Measurements from ENCODE around the gene JAKMIP1.
"Not testable (repeated sequence)": the region's sequence is repeated elsewhere in the genome, so short reads cannot be mapped to it uniquely, and the experiment has no call there.

The JAKMIP1 gene

GRCh38 chr4:6143603-6144181 is 56.7 kb downstream of the JAKMIP1 start:
- DNase-seq (ENCODE audit: low spot score) = no peak

- DNase-seq (ENCODE audit: low spot score) = no peak
These were observed 57.3 kb downstream of the JAKMIP1 start for GRCh38 chr4:6142935-6143602.

DNA sequence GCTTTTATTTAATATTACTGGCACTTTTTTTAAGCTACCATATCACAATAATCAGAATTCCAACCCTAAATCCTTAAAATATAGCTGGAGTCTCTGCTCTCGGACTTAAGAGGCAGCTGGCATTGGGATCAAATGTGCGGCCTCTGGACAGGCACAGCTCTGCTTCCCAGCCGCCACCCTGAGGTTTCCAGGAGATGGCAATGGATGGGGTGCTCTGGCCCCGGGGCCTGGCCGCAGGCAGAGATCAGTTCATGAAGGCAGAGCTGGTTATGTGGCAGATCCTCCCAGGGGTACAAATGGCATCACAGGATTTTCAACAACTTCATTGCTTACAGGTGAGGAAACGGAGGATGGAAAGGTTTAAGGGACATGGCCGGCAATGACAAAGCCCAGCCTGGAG is 57.8 kb downstream of the JAKMIP1 start:
- DNase-seq (ENCODE audit: low spot score) = no peak

DNA sequence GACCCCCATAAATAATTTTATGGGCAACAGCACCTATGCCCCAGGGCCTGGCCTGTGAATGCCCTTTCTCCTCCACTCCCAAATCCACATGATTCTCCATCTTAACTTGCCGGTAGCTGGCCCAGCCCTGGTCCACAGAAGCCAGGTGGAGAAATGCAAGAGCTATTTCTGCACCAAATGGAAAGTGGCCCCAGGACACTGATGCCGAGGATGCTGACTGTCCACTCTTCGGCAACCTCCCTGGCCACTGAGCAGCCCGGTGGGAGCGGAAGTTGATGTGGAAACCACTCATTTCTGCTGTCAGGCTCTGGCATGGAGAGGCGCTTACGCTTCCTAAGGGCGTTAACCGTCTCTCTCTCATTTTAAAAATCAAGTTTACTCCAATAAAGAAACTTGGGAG is 58.8 kb downstream of the JAKMIP1 start:
- no peak for DNase-seq (ENCODE audit: low spot score)

- DNase-seq (ENCODE audit: low spot score) = not testable (repeated sequence)
These were observed 59.3 kb downstream of the JAKMIP1 start for GRCh38 chr4:6141021-6141420.

DNA sequence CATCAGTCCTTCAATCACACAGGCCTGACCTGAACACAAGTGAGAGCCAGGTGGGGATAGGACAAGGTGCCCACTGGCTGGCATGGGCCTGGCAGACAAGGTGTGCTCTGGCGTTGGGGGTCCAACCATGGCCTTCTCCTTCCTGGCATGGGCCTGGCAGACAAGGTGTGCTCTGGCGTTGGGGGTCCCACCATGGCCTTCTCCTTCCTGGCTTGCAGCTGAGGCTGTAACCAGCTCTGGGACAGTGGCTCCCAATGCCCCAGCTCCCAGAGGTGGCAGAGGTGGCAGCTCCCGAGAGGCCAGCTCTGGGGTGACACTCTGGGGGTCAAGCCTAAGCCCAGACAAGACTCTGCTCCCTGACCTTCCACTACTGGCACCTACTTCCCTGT is 62.6 kb downstream of the JAKMIP1 start:
- no peak for DNase-seq (ENCODE audit: low spot score)

GRCh38 chr4:6137027-6137746 is 63.2 kb downstream of the JAKMIP1 start:
- no peak for DNase-seq (ENCODE audit: low spot score)

GRCh38 chr4:6134612-6135220 is 65.6 kb downstream of the JAKMIP1 start:
- DNase-seq (ENCODE audit: low spot score) = peak; percentile 36

GRCh38 chr4:6132716-6133115 is 67.6 kb downstream of the JAKMIP1 start:
- DNase-seq (ENCODE audit: low spot score) = no peak

DNA sequence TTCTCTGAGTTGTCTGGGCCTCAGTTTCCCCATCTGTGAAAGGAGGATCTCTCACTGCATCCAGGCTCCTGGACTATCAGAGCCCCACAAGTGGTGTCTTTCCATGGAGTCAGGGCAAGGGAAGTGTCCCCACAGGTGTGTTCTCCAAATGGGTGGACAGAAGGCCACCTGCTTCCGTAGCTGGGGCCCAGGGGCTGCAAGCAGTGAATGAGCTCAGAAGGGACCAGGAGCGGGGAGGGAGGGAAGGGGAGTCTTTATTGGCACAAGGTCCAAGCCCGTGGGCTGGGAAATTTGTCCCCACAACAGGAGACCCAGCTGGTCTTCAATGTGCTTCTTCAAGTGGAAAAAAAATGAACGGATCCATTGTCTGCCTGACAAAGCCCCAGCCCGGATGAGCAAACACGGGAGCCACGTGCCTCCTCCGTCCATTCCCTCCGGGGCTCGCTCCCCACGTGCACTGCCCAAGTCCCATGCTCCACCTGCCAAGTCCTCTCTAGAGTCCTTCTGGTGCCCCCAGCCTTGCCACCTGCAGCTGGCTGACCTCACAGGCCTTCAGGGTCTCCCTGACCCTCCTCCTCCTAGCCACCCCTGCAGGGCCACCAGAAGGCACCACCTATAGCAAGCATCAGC is 72.0 kb downstream of the JAKMIP1 start:
- no peak for DNase-seq (ENCODE audit: low spot score)

DNA sequence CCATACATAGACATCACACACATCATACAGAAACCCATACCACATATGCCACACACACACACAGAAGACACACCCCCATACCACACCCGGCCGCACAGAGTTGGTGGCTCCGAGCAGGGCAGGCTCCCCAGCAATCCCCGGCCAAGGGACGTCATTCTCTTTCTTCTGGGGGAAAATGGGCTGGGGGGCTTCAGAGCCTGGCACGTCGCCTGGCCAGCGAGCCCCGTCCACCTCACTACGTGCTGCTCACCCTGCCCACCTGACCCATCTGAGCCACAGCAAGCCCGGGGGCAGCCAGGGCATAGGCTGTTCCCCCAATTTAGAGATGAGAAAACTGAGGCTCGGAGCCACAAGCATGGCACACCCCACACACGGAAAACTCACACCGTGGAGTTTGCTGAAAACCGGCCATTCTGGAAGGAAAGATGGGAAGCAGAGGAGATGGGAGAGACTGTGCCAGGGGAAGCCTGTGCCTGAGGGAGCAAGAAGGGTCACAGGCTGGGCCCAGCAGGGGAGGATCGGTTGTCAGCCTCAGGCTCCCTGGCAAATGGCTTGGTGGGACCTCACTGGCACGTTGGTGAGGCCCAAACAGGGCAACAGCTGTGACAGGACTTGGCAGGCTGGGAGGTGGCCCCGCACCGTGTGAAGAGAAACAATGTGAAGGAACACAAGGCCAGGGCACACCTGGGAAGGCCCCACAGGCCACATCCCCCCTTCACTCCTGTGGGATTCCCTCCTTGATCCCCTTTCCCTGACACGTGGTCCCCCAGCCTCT is 73.2 kb downstream of the JAKMIP1 start:
- no peak for DNase-seq (ENCODE audit: low spot score)

- no peak for DNase-seq (ENCODE audit: low spot score)
These were observed 75.2 kb downstream of the JAKMIP1 start for GRCh38 chr4:6125103-6125651.

DNA sequence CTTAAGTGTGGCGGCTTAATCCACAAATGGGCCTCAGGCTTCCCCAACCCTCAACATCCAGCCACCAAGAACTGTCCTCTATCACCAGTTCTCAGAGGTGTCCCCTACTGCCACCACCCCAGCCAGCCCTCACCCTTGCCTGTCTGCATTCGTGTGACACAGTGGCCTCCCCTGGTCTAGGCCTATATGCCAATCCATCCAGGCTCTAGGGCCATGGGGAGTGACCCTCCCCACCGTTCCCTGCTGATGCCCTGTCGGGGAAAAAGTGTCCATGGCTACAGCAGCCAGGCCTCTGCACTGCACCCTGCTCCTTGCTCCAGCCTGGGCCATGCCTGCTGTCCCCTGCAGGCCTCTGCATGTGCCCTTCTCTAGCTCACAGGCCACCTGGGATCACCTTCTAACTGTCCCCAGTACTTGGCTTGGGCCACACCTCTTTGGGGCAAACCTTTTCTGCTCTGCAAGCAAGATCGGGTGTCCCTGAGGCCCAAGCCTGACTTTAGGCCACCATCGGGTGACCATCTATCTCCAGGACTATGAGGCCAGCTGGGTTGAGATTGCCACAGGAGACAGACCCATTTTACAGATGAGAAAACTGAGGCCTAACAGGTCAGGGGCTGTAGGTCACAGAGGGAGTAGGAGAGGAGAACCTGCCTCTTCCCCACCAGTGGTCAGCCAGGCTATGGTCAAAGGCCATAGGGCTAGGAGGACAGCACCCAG is 75.8 kb downstream of the JAKMIP1 start:
- DNase-seq (ENCODE audit: low spot score) = no peak

GRCh38 chr4:6123976-6124375 is 76.4 kb downstream of the JAKMIP1 start:
- DNase-seq (ENCODE audit: low spot score) = no peak

DNA sequence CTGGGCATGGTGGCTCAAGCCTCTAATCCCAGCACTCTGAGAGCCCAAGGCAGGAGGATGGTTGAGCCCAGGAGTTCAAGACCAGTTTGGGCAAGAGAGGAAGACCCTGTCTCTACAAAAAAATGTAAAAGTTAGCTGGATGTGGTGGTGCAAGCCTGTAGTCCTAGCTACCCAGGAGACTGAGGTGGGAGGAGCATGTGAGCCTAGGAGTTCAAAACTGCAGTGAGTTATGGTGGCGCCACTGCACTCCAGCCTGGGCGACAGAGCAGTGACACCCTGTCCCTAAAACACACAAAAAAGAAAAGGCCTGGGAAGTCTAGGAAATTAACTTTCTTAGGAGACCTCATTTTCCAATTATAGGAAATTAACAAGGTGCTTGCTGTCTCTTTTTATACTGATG is 76.8 kb downstream of the JAKMIP1 start:
- no peak for DNase-seq (ENCODE audit: low spot score)

DNA sequence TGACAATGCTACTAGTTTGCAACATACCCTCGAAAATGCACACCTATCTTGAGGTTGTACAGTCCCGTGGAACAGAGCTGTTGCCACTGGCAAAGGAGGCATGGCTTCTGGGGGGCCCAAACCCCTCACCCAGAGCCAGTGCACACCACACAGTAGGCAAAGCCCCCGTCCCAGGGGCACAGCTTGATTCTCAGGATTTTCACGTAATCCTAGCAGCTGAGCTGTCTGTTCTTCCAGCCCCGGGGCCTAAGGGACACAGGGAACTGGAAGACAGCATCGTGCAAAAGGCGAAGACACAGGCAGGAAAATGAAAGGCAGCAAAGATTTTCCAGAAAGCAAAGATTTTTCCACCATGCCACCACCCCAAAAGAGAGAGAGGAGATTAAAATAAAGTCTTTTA is 77.2 kb downstream of the JAKMIP1 start:
- no peak for DNase-seq (ENCODE audit: low spot score)

DNA sequence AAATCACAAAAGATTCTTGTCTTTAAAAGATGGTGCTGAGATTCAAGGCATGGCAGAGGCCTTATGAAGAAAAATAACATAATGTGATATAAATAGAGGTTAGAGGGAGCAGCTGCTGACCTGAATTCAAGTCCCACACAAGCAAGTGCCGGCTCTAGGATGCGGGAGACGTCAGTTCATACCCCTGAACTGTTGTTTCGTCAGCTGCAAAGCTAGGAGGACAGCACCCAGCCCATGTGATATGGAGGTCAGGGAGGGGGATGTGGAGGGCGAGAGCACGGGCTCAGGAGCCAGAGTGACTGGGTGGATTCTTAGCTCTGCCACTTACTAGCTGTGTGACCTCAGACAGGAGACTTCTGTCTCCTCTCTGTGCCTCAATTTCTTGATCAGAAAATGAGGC is 77.9 kb downstream of the JAKMIP1 start:
- no peak for DNase-seq (ENCODE audit: low spot score)

DNA sequence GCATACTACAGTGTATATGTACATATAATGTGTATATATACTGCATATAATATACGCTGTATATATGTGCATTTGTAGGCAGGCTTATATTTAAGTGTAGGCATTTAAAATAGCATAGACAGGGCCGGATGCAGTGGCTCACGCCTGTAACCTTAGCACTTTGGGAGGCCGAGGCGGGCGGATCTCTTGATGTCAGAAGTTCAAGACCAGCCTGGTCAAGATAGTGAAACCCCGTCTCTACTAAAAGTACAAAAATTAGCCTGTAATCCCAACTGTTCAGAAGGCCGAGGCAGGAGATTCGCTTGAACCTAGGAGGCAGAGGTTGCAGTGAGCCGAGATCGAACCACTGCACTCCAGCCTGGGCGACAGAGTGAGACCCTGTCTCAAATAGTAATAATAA is 78.4 kb downstream of the JAKMIP1 start:
- DNase-seq (ENCODE audit: low spot score) = no peak

DNA sequence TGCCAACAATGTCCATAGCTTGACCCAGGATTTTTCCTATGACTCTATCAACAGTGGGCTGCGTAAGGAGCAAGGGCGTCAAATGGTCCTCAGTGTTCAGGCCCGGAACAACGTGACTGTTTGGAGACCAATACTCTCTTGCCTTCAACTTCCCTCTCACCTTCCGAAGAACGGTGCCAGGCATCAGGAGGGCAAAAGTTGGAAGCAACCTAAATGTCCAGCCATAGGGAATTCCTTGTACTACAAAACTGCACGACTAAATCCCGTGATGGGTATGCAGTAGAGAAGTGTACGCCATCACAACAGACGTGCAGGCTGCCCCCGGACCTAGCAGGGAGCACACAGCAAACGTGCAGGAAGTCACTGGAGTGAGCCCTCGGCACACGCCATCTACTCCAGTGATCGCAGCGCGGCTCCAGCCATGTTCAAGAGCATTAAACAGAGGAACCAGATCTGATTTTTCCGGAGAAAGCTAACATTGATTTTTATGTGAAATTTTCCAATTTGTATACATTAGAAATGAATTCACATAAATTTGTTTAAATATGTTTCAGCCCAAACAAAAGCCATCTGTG is 79.0 kb downstream of the JAKMIP1 start:
- DNase-seq (ENCODE audit: low spot score) = no peak

GRCh38 chr4:6120361-6120760 is 80.0 kb downstream of the JAKMIP1 start:
- DNase-seq (ENCODE audit: low spot score) = no peak

Measured in RKO (cell line).